Esophagus muscularis mucosa (tissue), 4 donors: ENCODE results near the gene KRT78. TPM values are rescaled to one million over a fixed set of nuclear protein-coding genes. Genes with fewer than 3 reads are reported as not detected.

Experiments
- DNase-seq: peaks from one replicate; pipeline ENCODE4 v3.0.0-alpha.2; 2017; ENCODE audit errors: extremely low spot score
- H3K27ac ChIP-seq, 4 donors: fragments of 200-600 bp; sonication (generic); replicated peaks in 1 of 4; 1 replicate in 3 of 4; 2 replicates in 1 of 4; pipeline ENCODE4 v1.5.1; 2016 to 2019; ENCODE audit warnings: mild to moderate bottlenecking in 1 of 4
- H3K27me3 ChIP-seq, 4 donors: fragments of 200-600 bp; sonication (generic); one replicate each; pipeline versions ENCODE4 v1.5.1 to v1.6.0; 2016 to 2019
- H3K36me3 ChIP-seq, 4 donors: fragments of 200-600 bp; sonication (generic); one replicate each; pipeline ENCODE4 v1.5.1; 2016 to 2019
- H3K4me1 ChIP-seq, 4 donors: fragments of 200-600 bp; sonication (generic); one replicate each; pipeline ENCODE4 v1.5.1; 2016 to 2019
- H3K4me3 ChIP-seq, 4 donors: fragments of 200-600 bp; sonication (generic); 1 replicate in 2 of 4; 2 replicates in 2 of 4; pipeline ENCODE4 v1.5.1; 2016 to 2019; ENCODE audit warnings: mild to moderate bottlenecking in 4 of 4, moderate library complexity in 1 of 4
- H3K9me3 ChIP-seq, 4 donors: fragments of 200-600 bp; sonication (generic); 1 replicate in 3 of 4; 2 replicates in 1 of 4; pipeline ENCODE4 v1.5.1; 2016 to 2019
- EP300 ChIP-seq: sonication (generic); formaldehyde crosslinking; IDR thresholded peaks from one replicate; pipeline ENCODE4 v1.6.1; 2017; ENCODE audit warnings: antibody characterized with exemption
- POLR2A ChIP-seq: fragments of 450-650 bp; IDR thresholded peaks from one replicate; pipeline ENCODE4 v1.6.1; 2017; ENCODE audit warnings: antibody characterized with exemption, moderate library complexity, mild to moderate bottlenecking, low read depth
- POLR2AphosphoS5 ChIP-seq, 2 donors: sonication (generic); formaldehyde crosslinking; IDR thresholded peaks; one replicate each; pipeline ENCODE4 v1.6.1; 2017; ENCODE audit warnings: antibody characterized with exemption in 2 of 2
- WGBS: methylation state at CpG from one replicate; pipeline ENCODE4 v1.1.5; 2018; 5-methylcytosine and 5-hydroxymethylcytosine counted together
- intact Hi-C: fragments of 100-400 bp; cut with DNase I; formaldehyde crosslinking; loops from one replicate; pipeline ENCODE4 v1.15.1; 2023
- total RNA-seq, 4 donors: library from RNA; depleted of rRNA; stranded (reverse); fragments of >200 nt; gene quantifications; one replicate each; pipeline versions ENCODE4 v1.1.0 to v1.2.1, GENCODE V29; 2016
- TF ChIP-seq, protein P1 (sequence below), 3 experiments: fragments of 200-600 bp in 2 of 3; fragments of 450-650 bp in 1 of 3; sonication (generic) in 2 of 3; IDR thresholded peaks; one replicate each; pipeline ENCODE4 v1.5.1; 2017 to 2019; ENCODE audit warnings: antibody characterized with exemption in 3 of 3, mild to moderate bottlenecking in 2 of 3, moderate library complexity in 1 of 3

KRT78 gene
- total RNA-seq, 4 donors from 2014 or later, result 0.33 to 2.1 (median 0.75) TPM; not detected in 1

DNA sequence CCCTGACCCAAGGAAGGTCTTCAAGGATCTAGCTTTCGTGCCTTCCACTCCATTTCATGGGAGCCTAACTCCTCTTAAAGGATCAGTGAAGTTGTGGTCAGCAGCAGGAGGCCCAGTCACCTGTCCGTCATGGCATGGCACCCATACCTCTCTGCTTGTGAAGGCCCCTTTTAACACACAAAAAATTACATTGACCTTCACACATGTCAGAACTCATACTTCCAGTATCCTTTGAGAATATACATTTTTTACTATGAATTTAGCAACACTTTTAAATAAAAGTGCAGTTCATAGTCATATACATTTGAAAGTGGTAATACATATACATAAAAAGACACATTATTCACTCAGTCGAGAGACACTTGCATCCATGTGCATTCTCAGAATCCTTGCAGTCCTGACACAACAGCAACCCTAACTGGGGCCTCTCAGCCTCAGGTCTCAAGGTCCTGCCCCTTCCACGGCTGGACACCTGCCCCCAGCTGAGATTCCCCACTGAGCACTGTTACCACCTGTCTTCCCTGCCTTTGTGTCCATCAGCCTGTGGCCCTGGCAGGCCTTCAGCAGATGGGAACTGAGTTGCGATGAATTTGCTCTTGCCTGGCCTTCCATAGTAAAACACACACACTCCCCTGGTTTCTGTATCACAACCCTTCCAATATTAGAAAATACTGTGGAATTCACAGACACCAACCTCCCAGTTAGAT, 49.1 kb downstream of the KRT78 start:
- DNase-seq, result no peak
- H3K4me1 ChIP-seq, result peaks cover 0 to 9% (median 6%) of the 10 kb centered on the region in 4 donors
- H3K27ac ChIP-seq, result no peak overlapping the region
- TF ChIP-seq, protein P1, sequence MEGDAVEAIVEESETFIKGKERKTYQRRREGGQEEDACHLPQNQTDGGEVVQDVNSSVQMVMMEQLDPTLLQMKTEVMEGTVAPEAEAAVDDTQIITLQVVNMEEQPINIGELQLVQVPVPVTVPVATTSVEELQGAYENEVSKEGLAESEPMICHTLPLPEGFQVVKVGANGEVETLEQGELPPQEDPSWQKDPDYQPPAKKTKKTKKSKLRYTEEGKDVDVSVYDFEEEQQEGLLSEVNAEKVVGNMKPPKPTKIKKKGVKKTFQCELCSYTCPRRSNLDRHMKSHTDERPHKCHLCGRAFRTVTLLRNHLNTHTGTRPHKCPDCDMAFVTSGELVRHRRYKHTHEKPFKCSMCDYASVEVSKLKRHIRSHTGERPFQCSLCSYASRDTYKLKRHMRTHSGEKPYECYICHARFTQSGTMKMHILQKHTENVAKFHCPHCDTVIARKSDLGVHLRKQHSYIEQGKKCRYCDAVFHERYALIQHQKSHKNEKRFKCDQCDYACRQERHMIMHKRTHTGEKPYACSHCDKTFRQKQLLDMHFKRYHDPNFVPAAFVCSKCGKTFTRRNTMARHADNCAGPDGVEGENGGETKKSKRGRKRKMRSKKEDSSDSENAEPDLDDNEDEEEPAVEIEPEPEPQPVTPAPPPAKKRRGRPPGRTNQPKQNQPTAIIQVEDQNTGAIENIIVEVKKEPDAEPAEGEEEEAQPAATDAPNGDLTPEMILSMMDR (IDR thresholded peaks at IDR 0.05), result no peak
- TF ChIP-seq EP300 (no peak), POLR2AphosphoS5 (IDR thresholded peaks at IDR 0.05) (no peak), POLR2A (no peak)
- H3K36me3 ChIP-seq, result no peaks in the 10 kb centered on the region
- 72% methylated on average over 5 of the region's 5 CpGs for WGBS
- H3K9me3 ChIP-seq, result no peaks in the 10 kb centered on the region
- H3K4me3 ChIP-seq, result no peak overlapping the region
- H3K27me3 ChIP-seq, result peaks cover 0 to 2% (median 0%) of the 10 kb centered on the region in 4 donors
- intact Hi-C loops, result no loop called here

DNA sequence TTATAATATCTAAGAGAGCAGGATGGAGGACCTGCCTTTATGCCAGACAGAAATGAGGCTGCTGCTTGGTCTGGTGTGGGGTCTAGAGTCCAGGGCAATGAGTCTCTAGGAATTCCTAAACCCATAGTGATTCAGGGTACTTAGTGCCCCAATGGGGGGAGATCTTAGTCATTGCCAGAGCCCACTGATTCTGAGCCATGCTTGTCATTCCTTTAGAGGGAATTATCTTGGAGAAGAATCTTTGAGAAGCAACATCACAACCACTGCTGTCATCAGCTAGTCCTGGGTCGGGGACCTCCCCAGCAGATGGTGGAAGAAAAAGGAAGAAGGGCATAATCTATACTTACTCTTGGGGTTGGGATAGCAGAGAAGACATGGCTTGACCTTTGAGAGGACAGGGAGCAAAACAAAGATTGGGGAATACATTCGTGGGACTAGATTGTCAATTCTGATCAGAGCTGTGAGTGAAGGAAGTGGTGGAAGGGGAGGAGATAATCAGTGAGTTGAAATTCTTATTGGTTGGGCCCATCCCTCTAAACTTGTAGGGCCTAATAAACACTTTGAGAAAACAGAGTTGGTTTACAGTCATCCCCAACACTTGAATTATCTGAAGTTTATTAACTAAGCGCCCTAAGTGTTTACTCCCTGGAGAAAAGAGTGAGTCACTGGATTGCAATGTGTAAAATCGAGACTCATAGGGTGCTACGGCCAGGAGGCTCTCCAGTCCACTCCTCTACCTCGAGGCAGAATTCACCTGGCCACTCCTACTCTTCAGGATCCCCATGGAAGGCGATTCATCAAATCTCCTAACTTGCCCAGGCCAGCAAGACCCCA, 49.9 kb downstream of the KRT78 start:
- 65% methylated on average over 5 of the region's 7 CpGs for WGBS
- Histone ChIP-seq H3K36me3 (no peaks in the 10 kb centered on the region), H3K4me3 (no peak overlapping the region), H3K27me3 (peaks cover 0 to 4% (median 0%) of the 10 kb centered on the region in 4 donors), H3K27ac (no peak overlapping the region), H3K9me3 (no peaks in the 10 kb centered on the region), H3K4me1 (peaks cover 0 to 9% (median 4%) of the 10 kb centered on the region in 4 donors)
- TF ChIP-seq POLR2AphosphoS5 (IDR thresholded peaks at IDR 0.05) (no peak), EP300 (no peak), POLR2A (no peak)
- TF ChIP-seq, protein P1 (IDR thresholded peaks at IDR 0.05), result no peak
- no peak for DNase-seq
- intact Hi-C loops, result no loop called here

DNA sequence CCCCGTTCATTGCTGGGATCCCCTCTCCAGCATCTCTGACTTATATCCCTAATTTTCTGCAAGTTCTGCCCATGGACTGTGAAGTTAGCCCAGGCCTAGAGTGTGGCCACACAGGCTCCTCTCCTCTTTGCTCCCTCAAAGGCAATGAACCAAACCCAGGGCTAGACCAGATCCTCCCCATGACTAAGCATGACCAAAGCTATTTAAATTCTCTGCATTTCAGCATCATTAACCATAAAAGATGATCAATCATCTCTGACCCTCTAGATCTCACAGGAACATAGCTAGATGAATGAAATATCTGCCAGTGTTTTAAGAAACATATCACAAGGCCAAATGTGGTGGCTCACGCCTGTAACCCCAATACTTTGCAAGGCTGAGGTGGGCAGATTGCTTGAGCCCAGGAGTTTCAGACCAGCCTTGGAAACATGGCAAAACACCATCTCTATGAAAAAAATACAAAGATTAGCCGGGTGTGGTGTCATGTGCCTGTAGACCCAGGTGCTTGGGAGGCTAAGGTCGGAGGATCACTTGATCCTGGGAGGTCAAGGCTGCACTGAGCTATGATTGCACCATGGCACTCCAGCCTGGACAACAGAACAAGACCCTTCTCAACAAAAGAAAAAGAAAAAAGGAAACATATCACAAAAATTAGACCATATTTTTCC, 50.7 kb downstream of the KRT78 start:
- peaks cover 0 to 9% (median 3%) of the 10 kb centered on the region in 4 donors for H3K4me1 ChIP-seq
- no peak overlapping the region for H3K27ac ChIP-seq
- H3K4me3 ChIP-seq, result no peak overlapping the region
- no peaks in the 10 kb centered on the region for H3K36me3 ChIP-seq
- WGBS, result 87% methylated on average over 4 of the region's 4 CpGs
- intact Hi-C loops, result no loop called here
- H3K9me3 ChIP-seq, result no peaks in the 10 kb centered on the region
- no peak for DNase-seq
- peaks cover 0 to 7% (median 0%) of the 10 kb centered on the region in 4 donors for H3K27me3 ChIP-seq
- TF ChIP-seq EP300 (no peak), POLR2AphosphoS5 (IDR thresholded peaks at IDR 0.05) (no peak), POLR2A (no peak)
- TF ChIP-seq, protein P1 (IDR thresholded peaks at IDR 0.05), result no peak

- H3K36me3 ChIP-seq, result no peaks in the 10 kb centered on the region
- DNase-seq, result no peak
- H3K4me1 ChIP-seq, result peaks cover 0 to 9% (median 3%) of the 10 kb centered on the region in 4 donors
- no peaks in the 10 kb centered on the region for H3K9me3 ChIP-seq
- no peak overlapping the region for H3K4me3 ChIP-seq
- H3K27ac ChIP-seq, result no peak overlapping the region
- intact Hi-C loops, result no loop called here
- peaks cover 0 to 14% (median 0%) of the 10 kb centered on the region in 4 donors for H3K27me3 ChIP-seq
- TF ChIP-seq, protein P1 (IDR thresholded peaks at IDR 0.05), result no peak
- TF ChIP-seq POLR2A (no peak), EP300 (no peak)
These were observed 51.3 kb downstream of the KRT78 start for GRCh38 chr12:52797529-52797894.
